Mesenchymal stem cell (in vitro differentiated cells and primary cell): Measurements from ENCODE around the gene SYTL2.

Experiments
- DNase-seq: peaks from one replicate; pipeline ENCODE4 v3.0.0-alpha.2; 2013
- H2AFZ ChIP-seq: one replicate; pipeline ENCODE4 v1.6.1; 2013; ENCODE audit warnings: low read depth, mild to moderate bottlenecking, control low read depth, inconsistent platforms, low read length, moderate library complexity
- H2AK5ac ChIP-seq: 2 replicates; pipeline ENCODE4 v1.6.1; 2013; ENCODE audit warnings: low read length, moderate library complexity, mild to moderate bottlenecking, inconsistent platforms; ENCODE audit not compliant: severe bottlenecking
- H2BK120ac ChIP-seq: one replicate; pipeline ENCODE4 v1.6.1; 2013; ENCODE audit warnings: low read depth, mild to moderate bottlenecking, inconsistent platforms, low read length, moderate library complexity
- H2BK12ac ChIP-seq, 2 experiments: one replicate each; pipeline ENCODE4 v1.6.1; 2013; ENCODE audit warnings: inconsistent platforms in 2 of 2, low read length in 2 of 2, mild to moderate bottlenecking in 2 of 2, moderate library complexity in 2 of 2, control low read depth in 1 of 2
- H2BK15ac ChIP-seq: one replicate; pipeline ENCODE4 v1.6.1; 2013; ENCODE audit warnings: mild to moderate bottlenecking, low read depth, inconsistent platforms; ENCODE audit not compliant: poor library complexity, severe bottlenecking
- H2BK5ac ChIP-seq: 2 replicates; pipeline ENCODE4 v1.6.1; 2013; ENCODE audit warnings: low read depth, mild to moderate bottlenecking, low read length, control low read depth, inconsistent platforms; ENCODE audit not compliant: poor library complexity, severe bottlenecking
- H3K14ac ChIP-seq, 2 experiments: one replicate each; pipeline ENCODE4 v1.6.1; 2013; ENCODE audit warnings: inconsistent platforms in 2 of 2, low read length in 2 of 2, control low read depth in 1 of 2, mild to moderate bottlenecking in 1 of 2, moderate library complexity in 1 of 2
- H3K18ac ChIP-seq, 2 experiments: one replicate each; pipeline ENCODE4 v1.6.1; 2013; ENCODE audit warnings: inconsistent platforms in 2 of 2, low read length in 2 of 2, control low read depth in 1 of 2, low read depth in 1 of 2, mild to moderate bottlenecking in 1 of 2
- H3K23ac ChIP-seq, 2 experiments: one replicate each; pipeline ENCODE4 v1.6.1; 2013; ENCODE audit warnings: inconsistent platforms in 2 of 2, low read length in 2 of 2, mild to moderate bottlenecking in 2 of 2, moderate library complexity in 2 of 2, control low read depth in 1 of 2
- H3K27ac ChIP-seq: 2 replicates; pipeline ENCODE4 v1.5.1; 2013; ENCODE audit warnings: mild to moderate bottlenecking, moderate library complexity, low read length, control low read depth, inconsistent platforms; ENCODE audit not compliant: poor library complexity, severe bottlenecking
- H3K27me3 ChIP-seq, 2 experiments: 2 replicates each; pipeline versions ENCODE4 v1.6.1 to v1.7.0; 2013; ENCODE audit warnings: low read length in 2 of 2, mild to moderate bottlenecking in 2 of 2, moderate library complexity in 2 of 2, control low read depth in 1 of 2, inconsistent platforms in 1 of 2; ENCODE audit not compliant: control insufficient read depth in 1 of 2, insufficient read depth in 1 of 2
- H3K36me3 ChIP-seq, 2 experiments: 2 replicates each; pipeline versions ENCODE4 v1.6.1 to v1.7.0; 2013; ENCODE audit warnings: low read length in 2 of 2, control low read depth in 1 of 2, inconsistent platforms in 1 of 2, low read depth in 1 of 2, mild to moderate bottlenecking in 1 of 2; ENCODE audit not compliant: insufficient read depth in 2 of 2, control insufficient read depth in 1 of 2
- H3K4ac ChIP-seq, 2 experiments: one replicate each; pipeline ENCODE4 v1.6.1; 2013; ENCODE audit warnings: inconsistent platforms in 2 of 2, low read length in 2 of 2, mild to moderate bottlenecking in 2 of 2, moderate library complexity in 2 of 2, control low read depth in 1 of 2, low read depth in 1 of 2
- H3K4me1 ChIP-seq: 2 replicates; pipeline ENCODE4 v1.6.1; 2013; ENCODE audit warnings: low read depth, low read length, control low read depth; ENCODE audit not compliant: control insufficient read depth, insufficient read depth
- H3K4me2 ChIP-seq: 2 replicates; pipeline ENCODE4 v1.6.1; 2013; ENCODE audit warnings: low read length, mild to moderate bottlenecking, inconsistent platforms; ENCODE audit not compliant: poor library complexity, severe bottlenecking
- H3K4me3 ChIP-seq, 2 experiments: 2 replicates each; pipeline versions ENCODE4 v1.5.1 to v1.7.0; 2013; ENCODE audit warnings: low read length in 2 of 2, mild to moderate bottlenecking in 2 of 2, control low read depth in 1 of 2, low read depth in 1 of 2; ENCODE audit not compliant: insufficient read depth in 1 of 2
- H3K79me1 ChIP-seq: replicated peaks from 2 replicates; pipeline ENCODE4 v1.6.1; 2013; ENCODE audit warnings: mild to moderate bottlenecking, control low read depth, low read length, inconsistent platforms; ENCODE audit not compliant: poor library complexity, severe bottlenecking
- H3K9ac ChIP-seq: 2 replicates; pipeline ENCODE4 v1.7.0; 2013; ENCODE audit warnings: mild to moderate bottlenecking, low read length, moderate library complexity
- H3K9me3 ChIP-seq: 2 replicates; pipeline ENCODE4 v1.7.0; 2013; ENCODE audit warnings: mild to moderate bottlenecking, low read length; ENCODE audit not compliant: control insufficient read depth
- H4K8ac ChIP-seq: one replicate; pipeline ENCODE4 v1.6.1; 2013; ENCODE audit warnings: inconsistent platforms, mild to moderate bottlenecking, low read length, moderate library complexity
- H4K91ac ChIP-seq: one replicate; pipeline ENCODE4 v1.6.1; 2013; ENCODE audit warnings: mild to moderate bottlenecking, low read length, inconsistent platforms
- WGBS: methylation state at CpG from one replicate; pipeline ENCODE4 v1.1.7; 2013; ENCODE audit warnings: mixed read lengths; 5-methylcytosine and 5-hydroxymethylcytosine counted together

The SYTL2 gene

GRCh38 chr11:85752201-85752889, 58.6 kb downstream of the SYTL2 start:
- Histone ChIP-seq H3K14ac (no peak overlapping the region), H3K27me3 (no peaks in the 10 kb centered on the region), H3K18ac (no peak overlapping the region), H4K91ac (no peak overlapping the region), H3K36me3 (no peaks in the 10 kb centered on the region), H2BK15ac (no peak overlapping the region), H4K8ac (no peak overlapping the region), H2BK12ac (no peak overlapping the region), H2AFZ (no peak overlapping the region), H3K9me3 (no peaks in the 10 kb centered on the region), H2BK5ac (no peak overlapping the region), H3K9ac (no peak overlapping the region), H3K4ac (no peak overlapping the region), H3K4me2 (no peak overlapping the region), H3K4me3 (no peak overlapping the region), H2BK120ac (no peak overlapping the region), H3K27ac (no peak overlapping the region), H3K79me1 (no peaks in the 10 kb centered on the region), H2AK5ac (peak overlapping the region; percentile 20), H3K4me1 (peaks cover 5% of the 10 kb centered on the region), H3K23ac (no peak overlapping the region)
- 90% methylated on average over 3 of the region's 4 CpGs for WGBS
- no peak for DNase-seq

- Histone ChIP-seq H3K18ac (no peak overlapping the region), H3K4me2 (no peak overlapping the region), H4K91ac (no peak overlapping the region), H3K27me3 (no peaks in the 10 kb centered on the region), H3K4ac (no peak overlapping the region), H2AK5ac (peak overlapping the region; percentile 20), H2AFZ (no peak overlapping the region), H3K27ac (no peak overlapping the region), H3K4me3 (no peak overlapping the region), H3K4me1 (peaks cover 5% of the 10 kb centered on the region), H2BK120ac (no peak overlapping the region), H2BK12ac (no peak overlapping the region), H3K14ac (no peak overlapping the region), H3K36me3 (no peaks in the 10 kb centered on the region), H3K9me3 (no peaks in the 10 kb centered on the region), H4K8ac (no peak overlapping the region), H2BK15ac (no peak overlapping the region), H3K23ac (no peak overlapping the region), H3K9ac (no peak overlapping the region), H3K79me1 (no peaks in the 10 kb centered on the region), H2BK5ac (no peak overlapping the region)
- DNase-seq: no peak
Measured at GRCh38 chr11:85751724-85752123, 59.2 kb downstream of the SYTL2 start.

GRCh38 chr11:85750646-85751045, 60.3 kb downstream of the SYTL2 start:
- H3K9ac ChIP-seq: no peak overlapping the region
- no peak overlapping the region for H3K14ac ChIP-seq
- H3K4me2 ChIP-seq: no peak overlapping the region
- H3K4me1 ChIP-seq: peaks cover 5% of the 10 kb centered on the region
- DNase-seq: no peak
- peak overlapping the region; percentile 0 for H2AK5ac ChIP-seq
- H2BK120ac ChIP-seq: no peak overlapping the region
- H3K4me3 ChIP-seq: no peak overlapping the region
- 52% methylated on average over 2 of the region's 3 CpGs for WGBS
- H2BK15ac ChIP-seq: no peak overlapping the region
- H2AFZ ChIP-seq: no peak overlapping the region
- H4K91ac ChIP-seq: no peak overlapping the region
- H4K8ac ChIP-seq: no peak overlapping the region
- H2BK12ac ChIP-seq: no peak overlapping the region
- no peaks in the 10 kb centered on the region for H3K27me3 ChIP-seq
- no peaks in the 10 kb centered on the region for H3K79me1 ChIP-seq
- H2BK5ac ChIP-seq: no peak overlapping the region
- no peak overlapping the region for H3K18ac ChIP-seq
- no peaks in the 10 kb centered on the region for H3K36me3 ChIP-seq
- H3K23ac ChIP-seq: no peak overlapping the region
- no peak overlapping the region for H3K4ac ChIP-seq
- no peaks in the 10 kb centered on the region for H3K9me3 ChIP-seq
- no peak overlapping the region for H3K27ac ChIP-seq

DNA sequence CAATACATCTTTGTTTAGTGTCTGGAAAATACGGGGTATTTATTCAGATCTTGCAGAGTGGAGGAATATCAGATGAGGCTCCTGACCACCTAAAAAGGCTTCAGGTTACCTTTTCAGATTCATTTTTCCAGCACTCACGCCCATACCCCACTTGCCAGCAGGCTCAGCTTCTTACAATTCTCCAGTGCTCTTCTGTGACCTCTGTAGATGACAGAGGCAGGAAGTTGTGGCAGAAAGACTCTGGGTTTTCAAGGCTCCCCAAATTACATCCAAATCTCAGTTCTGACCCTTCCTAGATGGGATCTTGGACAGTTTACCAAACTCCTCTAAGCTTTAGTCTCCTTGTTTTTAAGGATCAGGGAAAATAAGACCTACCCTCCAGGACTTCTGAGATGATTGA, 61.1 kb downstream of the SYTL2 start:
- Histone ChIP-seq H3K36me3 (no peaks in the 10 kb centered on the region), H2BK5ac (no peak overlapping the region), H2AK5ac (no peak overlapping the region), H2BK15ac (peak overlapping the region; percentile 30), H3K4me1 (peaks cover 5% of the 10 kb centered on the region), H2BK120ac (no peak overlapping the region), H4K8ac (no peak overlapping the region), H3K79me1 (no peaks in the 10 kb centered on the region), H3K27ac (no peak overlapping the region), H3K14ac (no peak overlapping the region), H3K9me3 (no peaks in the 10 kb centered on the region), H2AFZ (no peak overlapping the region), H3K4me3 (no peak overlapping the region), H3K18ac (no peak overlapping the region), H2BK12ac (no peak overlapping the region), H3K4ac (no peak overlapping the region), H3K4me2 (no peak overlapping the region), H3K9ac (no peak overlapping the region), H4K91ac (no peak overlapping the region), H3K23ac (no peak overlapping the region), H3K27me3 (no peaks in the 10 kb centered on the region)
- DNase-seq: no peak
- 94% methylated on average over 2 of the region's 2 CpGs for WGBS
